Activated naive CD4-positive, alpha-beta T cell treated with anti-CD3 and anti-CD28 coated beads, Interleukin-2, amount 10 ng/mL, durations not matched to agents 7 days and 5 days (primary cell): ENCODE results near the gene KHDC1L.
"Not testable (repeated sequence)": the region's sequence is repeated elsewhere in the genome, so short reads cannot be mapped to it uniquely, and the experiment has no call there.

Experiments
- CTCF ChIA-PET: fragments of 350-600 bp; sonication (Branson Sonifier 250); formaldehyde crosslinking; loops from one replicate; lab custom pipeline; 2021; ENCODE audit warnings: antibody characterized with exemption; lab: Charles Lee
- DNase-seq: peaks from one replicate; pipeline ENCODE4 v3.0.0-alpha.2; 2020
- H3K27ac Mint-ChIP-seq: one replicate; pipeline ENCODE4 v1.8.0; 2021; ENCODE audit warnings: mild to moderate bottlenecking, moderate library complexity, mixed read lengths
- H3K27me3 Mint-ChIP-seq: one replicate; pipeline ENCODE4 v1.8.0; 2021; ENCODE audit warnings: mild to moderate bottlenecking, mixed read lengths
- H3K36me3 Mint-ChIP-seq: one replicate; pipeline ENCODE4 v1.8.0; 2021; ENCODE audit warnings: mixed read lengths
- H3K4me1 Mint-ChIP-seq: one replicate; pipeline ENCODE4 v1.8.0; 2021; ENCODE audit warnings: mixed read lengths
- H3K4me3 Mint-ChIP-seq: one replicate; pipeline ENCODE4 v1.8.0; 2021; ENCODE audit warnings: mild to moderate bottlenecking, moderate library complexity, mixed read lengths
- H3K9me3 Mint-ChIP-seq: one replicate; pipeline ENCODE4 v1.8.0; 2021; ENCODE audit warnings: mixed read lengths

Gene KHDC1L, protein sequence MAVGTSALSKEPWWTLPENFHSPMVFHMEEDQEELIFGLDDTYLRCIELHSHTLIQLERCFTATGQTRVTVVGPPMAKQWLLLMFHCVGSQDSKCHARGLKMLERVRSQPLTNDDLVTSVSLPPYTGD

DNA sequence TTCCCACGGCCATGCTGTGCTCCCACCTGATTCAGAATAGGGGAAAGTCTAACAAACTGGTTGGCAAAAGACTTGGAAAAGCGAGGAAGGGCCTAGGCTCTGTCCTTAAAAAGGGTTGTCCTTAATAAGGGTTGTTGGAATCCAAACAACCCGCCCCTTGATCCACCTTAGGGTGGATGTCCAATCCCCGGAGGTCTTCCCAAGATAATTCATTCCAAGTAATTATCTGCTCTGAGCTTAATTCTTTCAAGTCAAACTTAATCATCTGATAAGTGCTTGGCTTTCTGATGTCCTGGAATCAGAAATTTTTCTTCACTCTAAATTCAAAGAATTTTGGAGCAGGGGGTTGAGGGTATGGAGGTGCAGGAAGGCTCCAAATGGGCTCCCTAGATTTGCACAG lies at the start of gene KHDC1L:
Gene KHDC1L (minus strand): TSS at position 101 of the 400 bp plus-strand sequence. CDS start 88 bp downstream, at position 13.
- Mint-ChIP-seq H3K4me3 (no peak within 1 kb of the TSS), H3K4me1 (no peaks in the 10 kb centered on the region), H3K27me3 (no peaks in the 10 kb centered on the region), H3K27ac (no peak within 1 kb of the TSS), H3K36me3 (no peaks in the 10 kb centered on the region), H3K9me3 (no peaks in the 10 kb centered on the region)
- CTCF ChIA-PET, result no interaction called here
- DNase-seq, result no peak

DNA sequence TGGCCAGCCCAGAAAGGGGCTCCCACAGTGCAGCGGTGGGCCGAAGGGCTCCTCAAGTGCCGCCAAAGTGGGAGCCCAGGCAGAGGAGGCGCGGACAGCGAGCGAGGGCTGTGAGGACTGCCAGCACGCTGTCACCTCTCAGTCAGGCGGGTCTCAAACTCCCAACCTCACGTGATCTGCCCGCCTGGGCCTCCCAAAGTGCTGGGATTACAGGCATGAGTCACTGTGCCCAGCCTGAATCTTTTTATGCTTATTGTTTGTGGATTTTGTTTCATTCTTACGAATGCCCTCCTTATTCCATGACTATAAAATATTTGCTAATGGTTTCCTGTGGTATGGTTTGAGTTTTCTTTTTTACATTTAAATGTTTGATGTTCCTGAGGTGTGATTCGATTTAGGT lies 44.0 kb upstream of the KHDC1L start:
- Mint-ChIP-seq H3K4me1 (peaks cover 17% of the 10 kb centered on the region), H3K36me3 (peaks cover 37% of the 10 kb centered on the region)
- H3K9me3 Mint-ChIP-seq, CTCF ChIA-PET, H3K27ac Mint-ChIP-seq, H3K4me3 Mint-ChIP-seq, H3K27me3 Mint-ChIP-seq, DNase-seq: not testable (repeated sequence)

DNA sequence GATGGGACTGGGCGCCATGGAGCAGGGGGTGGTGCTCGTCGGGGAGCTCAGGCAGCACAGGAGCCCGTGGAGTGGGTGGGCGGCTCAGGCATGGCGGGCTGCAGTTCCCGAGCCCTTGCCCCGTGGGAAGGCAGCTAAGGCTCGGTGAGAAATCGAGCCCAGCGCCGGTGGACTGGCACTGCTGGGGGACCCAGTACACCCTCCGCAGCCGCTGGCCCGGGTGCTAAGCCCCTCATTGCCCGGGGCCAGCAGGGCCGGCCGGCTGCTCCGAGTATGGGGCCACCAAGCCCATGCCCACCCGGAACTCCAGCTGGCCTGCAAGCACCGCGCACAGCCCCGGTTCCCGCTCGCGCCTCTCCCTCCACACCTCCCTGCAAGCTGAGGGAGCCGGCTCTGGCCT lies 43.6 kb upstream of the KHDC1L start:
- CTCF ChIA-PET, DNase-seq, H3K9me3 Mint-ChIP-seq, H3K27ac Mint-ChIP-seq, H3K4me3 Mint-ChIP-seq, H3K27me3 Mint-ChIP-seq: not testable (repeated sequence)
- H3K36me3 Mint-ChIP-seq, result peaks cover 37% of the 10 kb centered on the region
- H3K4me1 Mint-ChIP-seq, result peaks cover 21% of the 10 kb centered on the region

DNA sequence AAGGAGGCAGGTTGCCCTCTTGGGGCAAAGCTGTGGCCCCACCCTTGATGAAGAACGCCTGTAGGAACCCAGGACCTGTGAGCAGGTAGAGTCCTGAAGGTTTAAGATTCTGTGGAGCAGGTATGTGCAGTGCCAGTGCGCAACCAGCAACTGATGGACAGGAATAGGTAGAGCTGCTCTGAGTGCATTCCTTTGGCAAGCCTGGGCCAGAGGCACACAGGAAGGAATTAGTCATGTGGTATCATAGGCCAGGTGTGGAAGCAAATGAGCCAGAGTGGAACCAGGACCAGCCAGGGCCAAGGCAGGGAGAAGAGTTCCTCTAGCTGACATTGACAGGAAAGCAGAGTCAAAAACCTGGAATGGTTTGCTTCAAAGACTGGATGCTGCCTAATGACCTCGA lies 39.1 kb upstream of the KHDC1L start:
- Mint-ChIP-seq H3K9me3 (no peaks in the 10 kb centered on the region), H3K36me3 (peaks cover 33% of the 10 kb centered on the region)
- CTCF ChIA-PET, result no interaction called here

DNA sequence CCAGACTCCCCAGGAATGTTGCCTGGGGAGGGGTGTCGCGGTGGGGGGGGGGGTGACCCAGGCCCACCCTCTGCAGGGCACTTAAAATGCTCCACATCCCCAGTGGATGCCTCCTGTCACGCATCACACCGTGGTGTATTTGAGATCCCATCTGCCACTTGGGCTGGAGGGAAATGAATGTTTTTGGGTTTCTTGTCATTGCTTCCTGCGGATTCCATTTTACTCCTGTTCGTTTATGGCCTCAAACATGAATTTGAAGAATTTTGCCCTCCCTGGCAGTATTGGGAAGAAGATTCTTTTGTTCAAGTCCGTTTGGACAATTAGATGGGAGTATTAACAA lies 38.2 kb upstream of the KHDC1L start:
- CTCF ChIA-PET, result no interaction called here
- no peaks in the 10 kb centered on the region for H3K9me3 Mint-ChIP-seq
- H3K27ac Mint-ChIP-seq, result peak overlapping the region; percentile 52
- DNase-seq, result no peak
- H3K36me3 Mint-ChIP-seq, result peaks cover 31% of the 10 kb centered on the region
- peak overlapping the region; percentile 72 for H3K4me3 Mint-ChIP-seq
- H3K27me3 Mint-ChIP-seq, result no peaks in the 10 kb centered on the region
- peaks cover 36% of the 10 kb centered on the region for H3K4me1 Mint-ChIP-seq

More for the DNA sequence above, 39.1 kb upstream of the KHDC1L start:
- Mint-ChIP-seq H3K4me3 (peak overlapping the region; percentile 72), H3K27ac (no peak overlapping the region), H3K27me3 (no peaks in the 10 kb centered on the region), H3K4me1 (peaks cover 36% of the 10 kb centered on the region)
- DNase-seq, result no peak

DNA sequence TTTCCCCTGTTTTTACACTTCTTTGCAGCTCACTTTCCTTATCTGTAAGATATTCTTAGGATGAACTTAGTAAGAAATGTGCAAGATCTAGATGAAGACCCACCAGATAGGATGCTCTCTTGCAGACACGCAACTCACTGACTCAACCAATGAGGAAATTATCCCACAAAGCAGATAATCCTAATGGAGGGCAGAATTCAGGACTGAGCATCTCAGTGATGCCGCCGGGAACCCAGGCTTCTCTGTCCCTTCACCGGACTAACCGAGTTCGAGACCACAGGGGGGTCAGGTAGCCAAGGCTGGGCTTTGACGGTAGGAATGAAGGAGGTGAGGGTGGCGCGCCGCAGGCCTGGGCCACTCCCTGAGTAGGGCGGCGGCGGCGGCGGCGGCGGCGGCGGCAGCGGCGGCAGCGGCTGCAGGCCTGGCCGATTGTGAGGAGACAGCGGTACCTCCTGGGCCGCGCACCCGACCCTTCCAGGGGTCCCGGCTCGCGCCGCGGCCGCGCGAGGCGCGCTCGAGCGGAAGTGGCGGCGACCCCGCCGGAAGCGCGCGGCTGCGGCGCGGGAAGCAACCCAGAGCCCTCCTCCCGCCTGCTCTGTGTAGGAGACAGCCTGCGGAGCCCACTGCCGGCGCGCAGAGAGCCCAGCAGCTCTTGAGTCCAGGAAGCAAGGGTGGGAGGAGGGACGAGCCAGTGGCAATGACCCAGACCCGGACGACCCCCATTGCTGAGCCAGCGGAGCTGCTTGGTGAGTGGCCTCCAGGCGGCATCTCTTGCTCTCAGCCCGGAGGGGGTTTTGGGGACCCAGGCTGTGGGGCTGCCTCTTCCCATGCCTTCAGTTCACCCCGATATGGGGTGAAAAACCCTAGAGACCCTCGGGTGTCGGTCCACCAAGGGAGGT lies 37.6 kb upstream of the KHDC1L start, which contains the start of gene KHDC1:
Gene KHDC1 (minus strand): TSS at position 526 of the 899 bp plus-strand sequence. CDS start 20,679 bp downstream, outside the sequence.
- Mint-ChIP-seq H3K9me3 (no peaks in the 10 kb centered on the region), H3K27ac (peak within 1 kb of the TSS; percentile 71), H3K27me3 (no peaks in the 10 kb centered on the region), H3K4me3 (peak within 1 kb of the TSS; percentile 72), H3K36me3 (peaks cover 27% of the 10 kb centered on the region), H3K4me1 (peaks cover 36% of the 10 kb centered on the region)
- peak; percentile 74 for DNase-seq
- CTCF ChIA-PET, result interaction anchor here (0.6 kb wide), 1 partner anchor 126 kb away, joined by 3 read pairs; no protein-coding TSS in a partner anchor

DNA sequence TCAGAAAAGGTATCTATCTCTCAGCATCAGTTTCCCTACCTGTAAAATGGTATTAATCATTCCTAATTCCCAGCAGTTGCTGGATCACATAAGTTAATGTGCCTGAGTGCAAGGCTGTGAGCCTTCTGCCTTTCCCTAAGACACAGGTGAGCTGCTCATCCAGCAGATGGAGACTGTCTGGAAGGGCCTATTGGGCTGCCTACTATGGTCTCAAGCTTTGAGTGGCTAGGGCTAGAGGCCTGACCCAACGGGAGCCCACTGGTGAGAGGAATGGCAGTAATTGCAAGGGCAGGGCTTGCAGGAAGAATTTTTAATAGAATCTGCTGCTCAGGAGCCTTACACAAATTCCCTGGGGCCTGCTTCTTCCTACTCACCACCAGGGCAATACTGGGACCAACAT lies 33.4 kb upstream of the KHDC1L start:
- Mint-ChIP-seq H3K9me3 (no peaks in the 10 kb centered on the region), H3K4me1 (peaks cover 13% of the 10 kb centered on the region), H3K27ac (no peak overlapping the region), H3K36me3 (peaks cover 2% of the 10 kb centered on the region), H3K4me3 (no peak overlapping the region), H3K27me3 (no peaks in the 10 kb centered on the region)
- no peak for DNase-seq
- CTCF ChIA-PET, result no interaction called here

DNA sequence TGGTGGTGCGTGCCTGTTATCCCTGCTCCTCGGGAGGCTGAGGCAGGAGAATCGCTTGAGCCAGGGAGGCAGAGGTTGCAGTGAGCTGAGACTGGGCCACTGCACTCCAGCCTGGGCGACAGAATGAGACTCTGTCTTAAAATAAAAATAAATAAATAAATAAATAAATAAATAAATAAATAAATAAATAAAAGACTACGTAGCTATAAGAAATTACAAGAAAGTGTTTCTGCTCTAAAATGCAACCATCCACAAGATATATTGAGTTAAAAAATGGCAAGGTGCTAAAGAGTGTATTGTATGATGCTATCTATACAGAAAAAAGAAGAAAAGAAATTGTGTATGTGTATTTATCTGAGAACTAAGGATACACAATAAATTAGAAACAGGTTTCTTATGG lies 29.0 kb upstream of the KHDC1L start:
- DNase-seq, H3K9me3 Mint-ChIP-seq, H3K27me3 Mint-ChIP-seq, H3K4me3 Mint-ChIP-seq, H3K4me1 Mint-ChIP-seq, H3K27ac Mint-ChIP-seq, CTCF ChIA-PET, H3K36me3 Mint-ChIP-seq: not testable (repeated sequence)

DNA sequence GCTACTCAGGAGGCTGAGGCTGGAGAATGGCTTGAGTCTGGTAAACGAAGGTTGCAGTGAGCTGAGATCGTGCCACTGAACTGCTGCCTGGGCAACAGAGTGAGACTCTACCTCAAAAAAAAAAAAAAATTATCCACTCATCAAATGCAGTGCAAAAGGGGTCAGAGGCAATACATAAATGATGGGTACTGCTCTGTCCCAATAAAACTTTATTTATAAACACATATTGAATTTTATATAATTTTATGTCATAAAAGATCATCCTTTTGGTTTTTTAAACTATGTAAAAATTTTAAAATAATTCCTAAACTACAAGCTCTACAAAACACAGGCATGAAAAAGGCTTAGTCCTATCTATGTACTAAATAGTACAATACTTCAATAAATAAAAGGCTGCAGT lies 27.4 kb upstream of the KHDC1L start:
- H3K4me3 Mint-ChIP-seq, result no peak overlapping the region
- no peaks in the 10 kb centered on the region for H3K9me3 Mint-ChIP-seq
- H3K36me3 Mint-ChIP-seq, result no peaks in the 10 kb centered on the region
- no peak for DNase-seq
- H3K27ac Mint-ChIP-seq, result no peak overlapping the region
- H3K27me3 Mint-ChIP-seq, result peaks cover 7% of the 10 kb centered on the region
- CTCF ChIA-PET, result no interaction called here
- no peaks in the 10 kb centered on the region for H3K4me1 Mint-ChIP-seq

DNA sequence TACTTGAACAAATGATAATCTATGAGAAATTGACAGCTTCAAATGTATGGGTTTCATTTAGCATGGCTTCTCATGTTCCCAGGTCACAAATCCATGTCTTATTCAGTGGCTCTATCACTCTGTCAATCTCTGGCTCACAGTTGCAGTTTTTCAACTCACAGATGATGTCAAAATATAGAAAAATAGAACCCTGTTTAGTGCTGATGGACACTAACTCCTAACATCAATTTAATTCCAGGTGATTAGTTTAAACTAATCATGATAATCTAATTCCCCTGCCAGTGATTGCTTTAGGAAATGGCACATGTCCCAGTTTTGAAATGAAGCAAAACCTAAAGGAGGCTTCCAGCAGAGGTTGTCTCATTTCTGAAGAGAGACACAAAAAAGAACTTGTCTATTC lies 24.7 kb upstream of the KHDC1L start:
- DNase-seq, result no peak

DNA sequence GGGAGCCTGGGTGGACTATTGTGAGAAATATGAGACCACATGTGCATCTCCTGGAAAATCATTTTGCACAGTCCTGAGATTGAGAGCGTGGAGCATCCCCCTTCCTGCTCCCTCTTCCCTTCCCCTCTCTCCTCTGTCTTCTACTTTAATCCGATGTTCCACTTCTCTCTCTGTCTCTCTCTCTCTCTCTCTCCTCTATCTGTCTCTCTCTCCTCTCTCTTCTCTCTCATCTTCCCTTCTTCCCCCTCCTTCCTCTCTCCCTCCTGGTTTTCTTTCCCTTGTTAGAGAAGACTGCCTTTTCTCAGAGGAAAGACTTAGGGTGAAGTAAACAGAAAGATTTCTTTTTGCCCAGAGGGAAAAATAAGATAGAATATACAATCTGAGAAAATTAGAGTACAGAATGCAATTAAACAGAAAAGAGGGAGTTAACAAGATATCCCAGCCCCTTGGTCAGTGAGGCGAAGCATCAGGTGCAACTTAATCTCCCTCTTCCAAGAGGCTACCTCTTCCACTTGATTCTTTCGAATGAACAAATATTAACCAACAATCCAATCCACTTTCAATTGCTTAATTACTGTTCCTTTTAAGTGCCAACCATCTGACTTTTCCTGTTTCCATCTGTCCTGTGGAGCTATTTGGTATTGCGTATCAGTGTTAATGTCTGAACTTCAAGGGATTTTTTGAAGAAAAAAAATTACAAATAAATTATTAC lies 23.1 kb upstream of the KHDC1L start:
- no peaks in the 10 kb centered on the region for H3K9me3 Mint-ChIP-seq
- CTCF ChIA-PET, result no interaction called here
- no peaks in the 10 kb centered on the region for H3K4me1 Mint-ChIP-seq
- H3K4me3 Mint-ChIP-seq, result no peak overlapping the region
- no peak overlapping the region for H3K27ac Mint-ChIP-seq
- DNase-seq, result no peak
- H3K27me3 Mint-ChIP-seq, result peaks cover 16% of the 10 kb centered on the region
- H3K36me3 Mint-ChIP-seq, result no peaks in the 10 kb centered on the region

More for the DNA sequence above, 24.7 kb upstream of the KHDC1L start:
- Mint-ChIP-seq H3K4me3 (no peak overlapping the region), H3K4me1 (no peaks in the 10 kb centered on the region), H3K9me3 (no peaks in the 10 kb centered on the region), H3K27me3 (peaks cover 16% of the 10 kb centered on the region), H3K36me3 (no peaks in the 10 kb centered on the region), H3K27ac (no peak overlapping the region)
- CTCF ChIA-PET, result no interaction called here

DNA sequence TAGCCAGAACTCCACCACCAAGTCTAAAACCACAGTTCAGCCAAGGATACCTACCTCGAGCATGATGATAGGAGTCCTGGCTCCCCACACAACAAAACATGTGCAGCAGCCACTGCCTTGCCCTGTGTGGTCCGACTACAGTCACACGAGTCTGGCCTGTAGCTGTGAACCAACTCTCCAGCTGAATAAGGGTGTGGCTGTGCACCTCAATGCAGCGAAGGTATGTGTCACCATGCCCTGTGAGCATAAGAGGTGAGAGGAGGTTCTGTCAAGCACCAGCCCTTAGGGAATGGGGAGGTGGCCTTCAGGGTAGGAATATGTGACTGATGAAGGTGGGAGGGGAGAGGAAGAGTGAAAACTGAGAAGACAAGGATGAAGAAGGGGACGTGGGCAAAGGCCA lies 16.7 kb upstream of the KHDC1L start:
- no peaks in the 10 kb centered on the region for H3K36me3 Mint-ChIP-seq
- H3K4me3 Mint-ChIP-seq, result no peak overlapping the region
- no peaks in the 10 kb centered on the region for H3K4me1 Mint-ChIP-seq
- CTCF ChIA-PET, result no interaction called here
- no peak overlapping the region for H3K27ac Mint-ChIP-seq
- peaks cover 13% of the 10 kb centered on the region for H3K27me3 Mint-ChIP-seq
- no peaks in the 10 kb centered on the region for H3K9me3 Mint-ChIP-seq
- DNase-seq, result no peak

DNA sequence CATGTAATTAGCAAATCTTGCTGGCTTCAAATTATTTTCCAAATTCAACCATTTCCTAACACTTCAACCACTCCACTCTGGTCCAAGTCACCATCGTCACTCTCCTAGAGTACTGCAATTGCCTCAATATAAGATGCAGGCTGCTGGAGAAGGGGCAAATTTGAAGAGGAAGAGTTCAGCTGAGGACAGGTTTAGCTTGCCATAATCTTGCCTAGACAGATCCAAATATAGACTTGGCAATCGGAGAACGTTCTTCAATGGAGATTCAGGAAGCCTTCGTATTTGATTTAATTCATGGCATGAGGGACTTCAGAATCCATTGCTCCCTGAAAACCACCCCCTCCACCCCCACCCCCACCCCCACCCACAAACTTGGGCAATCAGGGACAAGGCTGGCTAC lies 15.4 kb upstream of the KHDC1L start:
- H3K36me3 Mint-ChIP-seq, result no peaks in the 10 kb centered on the region
- H3K9me3 Mint-ChIP-seq, result no peaks in the 10 kb centered on the region
- no peak overlapping the region for H3K4me3 Mint-ChIP-seq
- CTCF ChIA-PET, result no interaction called here
- DNase-seq, result no peak
- peaks cover 13% of the 10 kb centered on the region for H3K27me3 Mint-ChIP-seq
- no peaks in the 10 kb centered on the region for H3K4me1 Mint-ChIP-seq
- no peak overlapping the region for H3K27ac Mint-ChIP-seq

DNA sequence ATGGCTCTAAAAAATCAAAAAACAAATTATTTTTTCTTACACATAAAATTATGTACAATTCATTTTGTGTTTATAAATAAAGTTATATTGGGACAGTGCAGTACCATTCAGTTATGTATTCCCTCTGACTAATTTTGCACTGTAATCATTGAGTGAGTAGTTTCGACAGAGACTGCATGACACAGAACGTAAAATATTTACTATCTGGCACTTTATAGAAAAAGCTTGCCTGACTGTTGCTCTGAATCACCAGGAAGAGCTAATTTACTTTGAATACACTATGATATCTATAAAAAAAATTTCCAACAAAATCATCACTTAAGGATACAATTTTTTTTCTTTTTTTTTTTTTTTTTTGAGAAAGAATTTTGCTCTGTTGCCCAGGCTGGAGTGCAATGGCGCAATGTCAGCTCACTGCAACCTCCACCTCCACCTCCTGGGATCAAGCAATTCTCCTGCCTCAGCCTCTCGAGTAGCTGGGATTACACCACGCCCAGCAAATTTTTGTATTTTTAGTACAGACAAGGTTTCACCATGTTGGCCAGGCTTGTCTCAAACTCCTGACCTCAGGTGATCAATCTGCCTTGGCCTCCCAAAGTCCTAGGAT lies 11.0 kb upstream of the KHDC1L start:
- no peak overlapping the region for H3K4me3 Mint-ChIP-seq
- H3K9me3 Mint-ChIP-seq, result no peaks in the 10 kb centered on the region
- H3K27me3 Mint-ChIP-seq, result peaks cover 9% of the 10 kb centered on the region
- no peak for DNase-seq
- no peaks in the 10 kb centered on the region for H3K4me1 Mint-ChIP-seq
- CTCF ChIA-PET, result interaction anchor here (1.3 kb wide), 1 partner anchor 91 kb away, joined by 3 read pairs; no protein-coding TSS in a partner anchor
- H3K36me3 Mint-ChIP-seq, result no peaks in the 10 kb centered on the region
- H3K27ac Mint-ChIP-seq, result no peak overlapping the region
